ENCODE measurements around the gene PHTF2.
"Not testable (repeated sequence)": the region's sequence is repeated elsewhere in the genome, so short reads cannot be mapped to it uniquely, and the experiment has no call there.

The PHTF2 gene

GRCh38 chr7:77833136-77833535 is 34.6 kb downstream of the PHTF2 start:
- no peaks in the 10 kb centered on the region for H3K9me3 ChIP-seq (ENCODE audit: control insufficient read depth, insufficient read depth, low read depth, low read length)
- TF ChIP-seq SALL2 (tag by site-specific recombination; IDR thresholded peaks at IDR 0.05; ENCODE audit: borderline replicate concordance) (no peak), MYNN (tag by site-specific recombination; IDR thresholded peaks at IDR 0.05; ENCODE audit: borderline replicate concordance) (no peak), ZNF837 (tag by site-specific recombination; IDR thresholded peaks at IDR 0.05) (no peak), ZNF138 (tag by site-specific recombination; IDR thresholded peaks at IDR 0.05; ENCODE audit: borderline replicate concordance) (no peak)
- ChIA-PET CTCF (interaction anchor here (0.9 kb wide), 1 partner anchor 31 kb away, joined by 3 read pairs; no protein-coding TSS in a partner anchor), POLR2A (interaction anchor here (0.6 kb wide), 1 partner anchor 288 kb away, joined by 3 read pairs; no protein-coding TSS in a partner anchor)
- no peak overlapping the region for H3K27ac ChIP-seq (ENCODE audit: extremely low read depth, low read depth, low read length)
- H3K36me3 ChIP-seq (ENCODE audit: control insufficient read depth in 2 of 2, insufficient read depth in 1 of 2, low read length in 2 of 2), result no peaks in the 10 kb centered on the region; a peak in 1 of 3 replicates
- no peaks in the 10 kb centered on the region for H3K4me1 ChIP-seq (ENCODE audit: control insufficient read depth, insufficient read depth, low read length)
- no peak overlapping the region for H3K4me3 ChIP-seq (ENCODE audit: low read depth, low read length)

DNA sequence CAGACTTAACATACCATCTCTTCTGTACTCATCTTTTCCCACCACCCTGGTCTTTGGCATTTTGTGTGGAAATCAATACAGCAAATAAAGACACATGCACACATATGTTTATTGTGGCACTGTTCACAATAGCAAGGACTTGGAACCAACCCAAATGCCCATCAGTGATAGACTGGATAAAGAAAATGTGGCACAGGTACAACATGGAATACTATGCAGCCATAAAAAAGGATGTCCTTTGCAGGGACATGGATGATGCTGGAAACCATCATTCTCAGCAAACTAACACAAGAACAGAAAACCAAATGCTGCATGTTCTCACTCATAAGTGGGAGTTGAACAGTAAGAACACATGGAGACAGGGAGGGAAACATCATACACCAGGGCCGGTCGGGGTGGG is 37.9 kb downstream of the PHTF2 start:
- CTCF ChIA-PET; H3K27ac ChIP-seq (ENCODE audit: extremely low read depth, low read depth, low read length); H3K9me3 ChIP-seq (ENCODE audit: control insufficient read depth, insufficient read depth, low read depth, low read length); H3K4me3 ChIP-seq (ENCODE audit: low read depth, low read length); POLR2A ChIA-PET; H3K36me3 ChIP-seq (ENCODE audit: control insufficient read depth in 2 of 2, insufficient read depth in 1 of 2, low read length in 2 of 2): not testable (repeated sequence)
- peak; percentile 90 for TF ChIP-seq ZNF146 (tag by site-specific recombination; IDR thresholded peaks at IDR 0.05)
- peaks cover 12% of the 10 kb centered on the region; the same call in 1 of the 2 replicates for H3K4me1 ChIP-seq (ENCODE audit: control insufficient read depth, insufficient read depth, low read length)

DNA sequence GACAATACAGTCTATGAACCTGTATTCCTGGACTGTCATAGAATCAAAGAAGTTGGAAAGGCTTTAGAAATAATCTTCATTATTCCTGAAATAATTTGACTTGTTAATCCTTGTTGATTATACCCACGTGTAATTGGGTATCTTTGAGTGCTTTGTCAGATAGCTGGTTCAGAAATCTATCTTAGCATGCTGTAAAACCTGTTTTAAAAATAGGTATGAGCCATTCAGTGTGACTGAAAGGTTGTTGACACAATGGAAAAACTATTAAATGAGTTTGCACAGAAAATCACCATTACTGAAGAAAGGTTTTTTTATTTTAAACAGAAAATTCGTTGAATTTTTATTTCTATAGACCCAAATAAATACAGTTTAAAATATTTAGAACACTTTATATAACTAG is 38.7 kb downstream of the PHTF2 start:
- no peak overlapping the region for H3K4me3 ChIP-seq (ENCODE audit: low read depth, low read length)
- CTCF ChIA-PET, result interaction anchor here (0.7 kb wide), 1 partner anchor 95 kb away, joined by 3 read pairs; no protein-coding TSS in a partner anchor
- POLR2A ChIA-PET, result no interaction called here
- peaks cover 15% of the 10 kb centered on the region for H3K4me1 ChIP-seq (ENCODE audit: control insufficient read depth, insufficient read depth, low read length)
- no peak overlapping the region for H3K27ac ChIP-seq (ENCODE audit: extremely low read depth, low read depth, low read length)
- TF ChIP-seq INSM2 (tag by site-specific recombination; IDR thresholded peaks at IDR 0.05) (no peak), ZNF791 (tag by site-specific recombination; IDR thresholded peaks at IDR 0.05) (no peak)
- TF ChIP-seq, protein P1, sequence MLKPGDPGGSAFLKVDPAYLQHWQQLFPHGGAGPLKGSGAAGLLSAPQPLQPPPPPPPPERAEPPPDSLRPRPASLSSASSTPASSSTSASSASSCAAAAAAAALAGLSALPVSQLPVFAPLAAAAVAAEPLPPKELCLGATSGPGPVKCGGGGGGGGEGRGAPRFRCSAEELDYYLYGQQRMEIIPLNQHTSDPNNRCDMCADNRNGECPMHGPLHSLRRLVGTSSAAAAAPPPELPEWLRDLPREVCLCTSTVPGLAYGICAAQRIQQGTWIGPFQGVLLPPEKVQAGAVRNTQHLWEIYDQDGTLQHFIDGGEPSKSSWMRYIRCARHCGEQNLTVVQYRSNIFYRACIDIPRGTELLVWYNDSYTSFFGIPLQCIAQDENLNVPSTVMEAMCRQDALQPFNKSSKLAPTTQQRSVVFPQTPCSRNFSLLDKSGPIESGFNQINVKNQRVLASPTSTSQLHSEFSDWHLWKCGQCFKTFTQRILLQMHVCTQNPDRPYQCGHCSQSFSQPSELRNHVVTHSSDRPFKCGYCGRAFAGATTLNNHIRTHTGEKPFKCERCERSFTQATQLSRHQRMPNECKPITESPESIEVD (tag by site-specific recombination; IDR thresholded peaks at IDR 0.05), result peak; percentile 86
- no peaks in the 10 kb centered on the region for H3K36me3 ChIP-seq (ENCODE audit: control insufficient read depth in 2 of 2, insufficient read depth in 1 of 2, low read length in 2 of 2)
- no peaks in the 10 kb centered on the region for H3K9me3 ChIP-seq (ENCODE audit: control insufficient read depth, insufficient read depth, low read depth, low read length)

GRCh38 chr7:77837966-77838365 is 39.4 kb downstream of the PHTF2 start:
- CTCF ChIA-PET, result interaction anchor here (0.7 kb wide), 1 partner anchor 94 kb away, joined by 3 read pairs; no protein-coding TSS in a partner anchor
- no peak overlapping the region for H3K4me3 ChIP-seq (ENCODE audit: low read depth, low read length)
- H3K4me1 ChIP-seq (ENCODE audit: control insufficient read depth, insufficient read depth, low read length), result peaks cover 16% of the 10 kb centered on the region
- POLR2A ChIA-PET, result no interaction called here
- no peaks in the 10 kb centered on the region for H3K36me3 ChIP-seq (ENCODE audit: control insufficient read depth in 2 of 2, insufficient read depth in 1 of 2, low read length in 2 of 2)
- H3K9me3 ChIP-seq (ENCODE audit: control insufficient read depth, insufficient read depth, low read depth, low read length), result no peaks in the 10 kb centered on the region
- no peak overlapping the region for H3K27ac ChIP-seq (ENCODE audit: extremely low read depth, low read depth, low read length)
- no peak for TF ChIP-seq GLIS2 (tag by site-specific recombination; IDR thresholded peaks at IDR 0.05)
- TF ChIP-seq ZSCAN4 (tag by site-specific recombination; IDR thresholded peaks at IDR 0.05), result no peak
- no peak for TF ChIP-seq INSM2 (tag by site-specific recombination; IDR thresholded peaks at IDR 0.05)
- no peak for TF ChIP-seq ZNF639 (tag by site-specific recombination; IDR thresholded peaks at IDR 0.05)
- TF ChIP-seq REPIN1 (tag by site-specific recombination; IDR thresholded peaks at IDR 0.05; ENCODE audit: low read depth), result no peak
- TF ChIP-seq TSHZ1 (tag by site-specific recombination; IDR thresholded peaks at IDR 0.05; ENCODE audit: borderline replicate concordance), result no peak
- no peak for TF ChIP-seq ZNF621 (tag by site-specific recombination; IDR thresholded peaks at IDR 0.05)
- no peak for TF ChIP-seq SP3 (tag by site-specific recombination; IDR thresholded peaks at IDR 0.05)
- TF ChIP-seq SCRT1 (tag by site-specific recombination; IDR thresholded peaks at IDR 0.05; ENCODE audit: borderline replicate concordance), result no peak
